GM12865 (cell line): ENCODE data around the gene GNAO1.

Source experiments
- DNase-seq: peaks from one replicate; pipeline ENCODE4 v3.0.0; 2010; ENCODE audit warnings: low read depth
- H3K4me3 ChIP-seq: 2 replicates; pipeline ENCODE4 v1.5.1; 2011; ENCODE audit warnings: mild to moderate bottlenecking, low read depth, low read length, control low read depth
- TF ChIP-seq, protein P1 (sequence below): IDR thresholded peaks from 2 replicates; pipeline ENCODE4 v1.5.1; 2011; ENCODE audit warnings: low read length, control low read depth, low read depth, inconsistent platforms; ENCODE audit not compliant: insufficient read depth; ENCODE audit errors: missing control alignments

Gene GNAO1

GRCh38 chr16:56262551-56263245 lies 71.4 kb downstream of the GNAO1 start:
- no peak for DNase-seq
- TF ChIP-seq, protein P1, sequence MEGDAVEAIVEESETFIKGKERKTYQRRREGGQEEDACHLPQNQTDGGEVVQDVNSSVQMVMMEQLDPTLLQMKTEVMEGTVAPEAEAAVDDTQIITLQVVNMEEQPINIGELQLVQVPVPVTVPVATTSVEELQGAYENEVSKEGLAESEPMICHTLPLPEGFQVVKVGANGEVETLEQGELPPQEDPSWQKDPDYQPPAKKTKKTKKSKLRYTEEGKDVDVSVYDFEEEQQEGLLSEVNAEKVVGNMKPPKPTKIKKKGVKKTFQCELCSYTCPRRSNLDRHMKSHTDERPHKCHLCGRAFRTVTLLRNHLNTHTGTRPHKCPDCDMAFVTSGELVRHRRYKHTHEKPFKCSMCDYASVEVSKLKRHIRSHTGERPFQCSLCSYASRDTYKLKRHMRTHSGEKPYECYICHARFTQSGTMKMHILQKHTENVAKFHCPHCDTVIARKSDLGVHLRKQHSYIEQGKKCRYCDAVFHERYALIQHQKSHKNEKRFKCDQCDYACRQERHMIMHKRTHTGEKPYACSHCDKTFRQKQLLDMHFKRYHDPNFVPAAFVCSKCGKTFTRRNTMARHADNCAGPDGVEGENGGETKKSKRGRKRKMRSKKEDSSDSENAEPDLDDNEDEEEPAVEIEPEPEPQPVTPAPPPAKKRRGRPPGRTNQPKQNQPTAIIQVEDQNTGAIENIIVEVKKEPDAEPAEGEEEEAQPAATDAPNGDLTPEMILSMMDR = no peak
- no peak overlapping the region for H3K4me3 ChIP-seq

- TF ChIP-seq, protein P1 = no peak
- H3K4me3 ChIP-seq = no peak overlapping the region
- no peak for DNase-seq
Measured at GRCh38 chr16:56263711-56264608, 72.7 kb downstream of the GNAO1 start.

DNA sequence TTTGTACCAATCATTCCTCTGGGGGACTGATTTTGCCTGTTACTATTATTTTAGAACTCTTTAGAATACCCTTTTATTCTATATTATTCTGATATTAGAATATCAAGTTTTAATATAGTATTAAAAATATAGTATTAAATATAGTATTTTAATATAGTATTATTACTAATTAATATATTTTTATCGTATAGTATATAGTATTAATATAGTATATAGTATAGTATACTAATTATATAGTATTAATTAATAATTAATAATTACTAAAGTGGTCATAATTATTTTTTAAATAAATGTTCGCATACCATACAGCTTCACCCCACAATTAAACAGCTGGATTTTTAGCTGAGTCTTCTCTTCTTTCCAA lies 73.3 kb downstream of the GNAO1 start:
- TF ChIP-seq, protein P1 = no peak
- DNase-seq = no peak
- H3K4me3 ChIP-seq = no peak overlapping the region

- TF ChIP-seq, protein P1 = no peak
- DNase-seq = no peak
- H3K4me3 ChIP-seq = no peak overlapping the region
Measured at GRCh38 chr16:56265184-56265583, 73.9 kb downstream of the GNAO1 start.

GRCh38 chr16:56265746-56266145 lies 74.5 kb downstream of the GNAO1 start:
- DNase-seq = no peak
- no peak overlapping the region for H3K4me3 ChIP-seq
- TF ChIP-seq, protein P1 = no peak

DNA sequence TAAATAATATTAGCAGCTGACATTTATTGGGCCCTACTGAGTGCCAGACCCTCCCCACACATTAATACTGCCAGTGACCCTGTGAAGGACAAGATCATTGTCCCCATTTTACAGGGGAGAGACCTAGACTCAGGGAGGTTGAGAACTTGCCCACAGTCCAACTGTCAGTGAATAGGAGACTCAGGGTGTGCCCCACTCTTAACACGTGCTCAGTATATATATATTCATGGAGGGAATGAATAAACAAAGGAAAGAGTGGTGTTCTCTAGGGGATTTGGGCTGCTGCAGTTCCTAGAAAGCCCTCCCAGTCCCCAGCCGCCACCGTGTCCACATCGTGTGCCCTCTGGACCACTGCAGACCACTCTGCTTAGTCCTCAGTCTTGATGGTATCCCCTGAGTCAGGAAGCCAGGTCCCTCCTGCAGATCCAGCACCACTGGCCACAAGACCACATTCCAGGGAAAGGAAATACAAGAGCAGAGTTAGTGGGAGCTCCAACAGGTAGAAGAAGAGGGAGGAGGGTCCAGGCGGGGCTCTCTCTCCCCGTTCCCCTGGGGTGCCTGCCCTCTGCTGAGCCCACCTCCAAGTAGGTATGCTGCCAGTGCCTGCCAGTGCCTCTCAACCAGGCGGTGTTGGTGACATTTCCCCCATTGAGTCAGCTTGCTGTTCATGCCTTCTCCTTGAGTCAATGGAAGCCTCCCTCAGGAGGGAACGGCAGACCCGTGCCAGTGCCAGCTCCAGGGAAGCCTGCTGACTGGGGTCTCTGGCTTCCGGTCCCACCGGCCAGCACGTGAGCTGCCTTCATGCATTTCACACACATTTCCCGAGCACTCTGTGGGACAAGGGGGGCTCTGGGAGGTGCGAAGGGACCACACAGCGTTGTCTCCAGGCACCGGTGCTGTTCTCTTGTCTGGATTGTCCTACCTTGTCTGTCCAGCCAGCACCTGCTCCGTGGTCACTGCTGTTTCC lies 75.6 kb downstream of the GNAO1 start:
- H3K4me3 ChIP-seq = no peak overlapping the region
- TF ChIP-seq, protein P1 = no peak
- DNase-seq = no peak
